Thymus (tissue), 11 donors: Measurements from ENCODE around the gene NFE2L3. TPM values are rescaled to one million over a fixed set of nuclear protein-coding genes. Genes with fewer than 3 reads are reported as not detected.
"Not testable (repeated sequence)": the region's sequence is repeated elsewhere in the genome, so short reads cannot be mapped to it uniquely, and the experiment has no call there.

Experiments used
- DNase-seq, 9 donors: peaks; one replicate each; pipeline ENCODE4 v3.0.0-alpha.2; 2013; ENCODE audit warnings: low spot score in 9 of 9, low read depth in 6 of 9, missing footprints in 1 of 9
- H3K27ac ChIP-seq, 2 donors: one replicate each; pipeline ENCODE4 v1.5.1; 2013; ENCODE audit warnings: control low read depth in 1 of 2, low read depth in 1 of 2, low read length in 1 of 2, mild to moderate bottlenecking in 1 of 2, moderate library complexity in 1 of 2
- H3K27me3 ChIP-seq, 2 donors: one replicate each; pipeline ENCODE4 v1.5.1; 2013; ENCODE audit warnings: low read length in 1 of 2; ENCODE audit not compliant: control insufficient read depth in 2 of 2, insufficient read depth in 1 of 2
- H3K36me3 ChIP-seq, 2 donors: one replicate each; pipeline ENCODE4 v1.5.1; 2013; ENCODE audit warnings: low read length in 1 of 2, mild to moderate bottlenecking in 1 of 2, moderate library complexity in 1 of 2; ENCODE audit not compliant: control insufficient read depth in 2 of 2, insufficient read depth in 2 of 2
- H3K4me1 ChIP-seq, 2 donors: one replicate each; pipeline ENCODE4 v1.5.1; 2013; ENCODE audit warnings: low read length in 2 of 2; ENCODE audit not compliant: control insufficient read depth in 2 of 2, insufficient read depth in 2 of 2
- H3K4me3 ChIP-seq, 2 donors: one replicate each; pipeline ENCODE4 v1.5.1; 2013; ENCODE audit warnings: low read length in 2 of 2, control low read depth in 1 of 2, mild to moderate bottlenecking in 1 of 2
- H3K9me3 ChIP-seq, 2 donors: one replicate each; pipeline ENCODE4 v1.5.1; 2013; ENCODE audit warnings: low read length in 1 of 2, mild to moderate bottlenecking in 1 of 2; ENCODE audit not compliant: control insufficient read depth in 2 of 2, insufficient read depth in 1 of 2
- WGBS: extraction: QIAGEN DNeasy Blood & Tissue Kit; methylation state at CpG from one replicate; pipeline ENCODE4 v1.1.7; 2013; 5-methylcytosine and 5-hydroxymethylcytosine counted together
- polyA plus RNA-seq: library from polyadenylated mRNA; stranded (reverse); fragments of 200-250 nt; gene quantifications from one replicate; pipeline ENCODE4 v1.2.3, GENCODE V29; 2013
- total RNA-seq: library from RNA; stranded (reverse); fragments of 120-200 nt; gene quantifications from one replicate; pipeline ENCODE4 v1.2.4, GENCODE V29; 2013
- donor health status: healthy.

NFE2L3 gene
- total and polyA plus RNA-seq, 2 donors, result 12.0 to 39.3 TPM

GRCh38 chr7:26189697-26190096 lies 37.7 kb downstream of the NFE2L3 start:
- no peak for DNase-seq
- Histone ChIP-seq H3K4me3 (no peak overlapping the region), H3K4me1 (peaks cover 0 to 7% of the 10 kb centered on the region in 2 donors), H3K36me3 (peaks cover 35 to 80% of the 10 kb centered on the region in 2 donors), H3K27me3 (no peaks in the 10 kb centered on the region), H3K9me3 (no peaks in the 10 kb centered on the region), H3K27ac (no peak overlapping the region)
- WGBS, result 95% methylated on average over 3 of the region's 3 CpGs

DNA sequence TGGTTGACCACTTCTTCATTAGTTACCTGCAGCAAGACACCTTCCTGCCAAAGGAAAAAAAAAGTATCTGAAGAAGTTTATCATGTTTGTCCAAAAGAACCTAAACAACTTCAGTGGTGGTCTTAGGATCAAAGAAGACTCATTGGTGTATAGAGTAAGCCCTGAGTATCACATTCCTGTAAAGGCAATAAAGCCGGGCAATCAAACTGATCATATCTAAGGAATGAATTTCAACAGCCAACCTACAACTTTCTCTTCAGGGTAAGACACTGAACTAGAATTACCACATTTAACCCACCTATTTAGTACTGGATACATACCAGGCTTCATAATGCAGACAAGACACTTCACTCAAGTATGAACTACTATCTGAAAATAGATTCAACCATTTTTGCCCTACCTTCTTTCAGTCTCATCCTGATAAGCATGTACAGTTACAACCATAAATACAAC lies 38.4 kb downstream of the NFE2L3 start:
- DNase-seq, result no peak
- Histone ChIP-seq H3K4me3 (no peak overlapping the region), H3K9me3 (no peaks in the 10 kb centered on the region), H3K4me1 (peaks cover 4 to 9% of the 10 kb centered on the region in 2 donors), H3K27me3 (no peaks in the 10 kb centered on the region), H3K36me3 (peaks cover 42 to 83% of the 10 kb centered on the region in 2 donors), H3K27ac (no peak overlapping the region)
- 97% methylated on average over 1 of the region's 1 CpG for WGBS

DNA sequence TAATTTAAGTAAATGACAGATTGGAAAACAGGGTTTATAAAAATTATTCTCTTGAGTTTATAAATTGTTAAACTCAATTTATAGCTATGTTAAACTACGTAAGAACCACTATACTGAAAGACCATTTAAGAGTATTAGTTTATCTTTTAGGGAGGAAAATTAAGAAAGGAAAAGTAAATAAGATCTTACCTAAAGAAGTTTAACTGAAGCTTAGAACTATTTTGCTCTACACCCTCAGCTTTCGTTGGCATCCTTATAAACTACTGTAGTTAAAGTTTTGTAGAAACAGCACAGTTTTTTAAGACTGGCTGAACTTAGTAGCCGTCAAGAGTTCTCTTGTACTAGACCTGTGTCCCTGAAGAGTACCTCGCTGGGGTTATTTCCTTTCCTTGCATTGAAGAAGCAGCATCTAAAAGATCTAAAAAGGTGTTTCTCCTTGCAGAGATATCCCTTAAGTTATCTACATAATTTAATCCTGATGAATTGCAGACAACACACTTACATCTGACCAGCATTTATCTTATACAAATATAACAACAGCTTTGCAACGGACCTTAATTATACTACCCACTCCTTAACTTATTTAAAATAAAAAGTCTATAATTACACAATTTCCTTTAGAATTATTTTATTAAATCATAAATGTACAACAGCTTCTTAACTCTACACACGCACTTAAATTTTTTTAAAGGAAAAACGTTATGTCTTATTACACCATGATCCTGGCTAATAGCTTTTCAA lies 39.4 kb downstream of the NFE2L3 start:
- WGBS, result 94% methylated on average over 7 of the region's 7 CpGs
- Histone ChIP-seq H3K9me3 (no peaks in the 10 kb centered on the region), H3K4me3 (no peak overlapping the region), H3K4me1 (peaks cover 6 to 12% of the 10 kb centered on the region in 2 donors), H3K27ac (no peak overlapping the region), H3K36me3 (peaks cover 42 to 90% of the 10 kb centered on the region in 2 donors), H3K27me3 (no peaks in the 10 kb centered on the region)
- DNase-seq, result no peak

DNA sequence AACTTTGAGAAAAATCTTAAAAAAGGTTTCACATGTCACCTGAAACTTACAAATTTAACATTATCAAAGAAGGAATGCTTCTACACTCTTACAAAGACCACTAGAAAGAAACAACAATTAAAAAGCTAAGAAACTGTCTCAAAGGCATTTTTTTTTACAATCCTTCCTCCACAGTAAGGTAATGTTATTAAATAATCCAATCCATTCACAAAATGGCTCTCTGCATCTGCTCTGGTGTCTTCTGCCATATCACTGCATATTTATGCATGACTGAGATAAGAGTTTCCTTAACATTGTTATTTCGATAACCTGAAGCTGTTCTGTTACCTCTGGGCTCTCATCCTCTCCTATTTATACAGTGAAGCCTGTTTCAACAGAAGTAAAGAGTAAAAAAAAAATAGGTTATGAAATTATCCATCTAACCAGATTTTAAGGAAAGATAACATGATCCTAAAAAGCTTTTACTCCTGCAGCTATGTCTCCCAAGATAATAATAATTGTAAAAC lies 40.0 kb downstream of the NFE2L3 start:
- H3K4me3 ChIP-seq, result no peak overlapping the region

GRCh38 chr7:26192485-26193087 lies 40.6 kb downstream of the NFE2L3 start:
- Histone ChIP-seq H3K27ac (no peak overlapping the region), H3K9me3 (no peaks in the 10 kb centered on the region), H3K27me3 (no peaks in the 10 kb centered on the region), H3K36me3 (peaks cover 49 to 97% of the 10 kb centered on the region in 2 donors), H3K4me1 (peaks cover 9 to 15% of the 10 kb centered on the region in 2 donors), H3K4me3 (no peak overlapping the region)
- WGBS, result 90% methylated on average over 3 of the region's 3 CpGs
- peak in 1 of 9 donors; percentile 24 for DNase-seq

More for the DNA sequence above, 40.0 kb downstream of the NFE2L3 start:
- no peak overlapping the region for H3K27ac ChIP-seq
- no peaks in the 10 kb centered on the region for H3K27me3 ChIP-seq
- peaks cover 45 to 93% of the 10 kb centered on the region in 2 donors for H3K36me3 ChIP-seq
- no peak for DNase-seq
- WGBS, result 96% methylated on average over 1 of the region's 1 CpG
- no peaks in the 10 kb centered on the region for H3K9me3 ChIP-seq
- peaks cover 6 to 12% of the 10 kb centered on the region in 2 donors for H3K4me1 ChIP-seq

- no peaks in the 10 kb centered on the region for H3K27me3 ChIP-seq
- H3K27ac ChIP-seq, result no peak overlapping the region
- peaks cover 9 to 15% of the 10 kb centered on the region in 2 donors for H3K4me1 ChIP-seq
- H3K36me3 ChIP-seq, result peaks cover 47 to 94% of the 10 kb centered on the region in 2 donors
- 92% methylated on average over 8 of the region's 8 CpGs for WGBS
- DNase-seq, result no peak
- H3K9me3 ChIP-seq, result no peaks in the 10 kb centered on the region
- H3K4me3 ChIP-seq, result no peak overlapping the region
Observed at GRCh38 chr7:26193432-26194207, 41.6 kb downstream of the NFE2L3 start.

GRCh38 chr7:26194764-26195163 lies 42.8 kb downstream of the NFE2L3 start:
- DNase-seq, H3K9me3 ChIP-seq, H3K27ac ChIP-seq, H3K4me3 ChIP-seq, H3K27me3 ChIP-seq: not testable (repeated sequence)
- peaks cover 42 to 90% of the 10 kb centered on the region in 2 donors for H3K36me3 ChIP-seq
- peaks cover 9 to 15% of the 10 kb centered on the region in 2 donors for H3K4me1 ChIP-seq
- 88% methylated on average over 11 of the region's 11 CpGs for WGBS

- no peaks in the 10 kb centered on the region for H3K9me3 ChIP-seq
- no peak overlapping the region for H3K27ac ChIP-seq
- no peak for DNase-seq
- no peak overlapping the region for H3K4me3 ChIP-seq
- peaks cover 44 to 88% of the 10 kb centered on the region in 2 donors for H3K36me3 ChIP-seq
- peaks cover 9 to 15% of the 10 kb centered on the region in 2 donors for H3K4me1 ChIP-seq
- no peaks in the 10 kb centered on the region for H3K27me3 ChIP-seq
- 90% methylated on average over 5 of the region's 5 CpGs for WGBS
Observed at GRCh38 chr7:26195182-26195581, 43.2 kb downstream of the NFE2L3 start.
